ENCODE data around the gene SMPDL3B. TPM values are rescaled to one million over a fixed set of nuclear protein-coding genes. Genes with fewer than 3 reads are reported as not detected.

The SMPDL3B gene
- total RNA-seq, 4 donors from 2014 or later = 0.48 to 3.2 (median 1.7) TPM

- WGBS = 52% methylated on average over 3 of the region's 4 CpGs
- DNase-seq (ENCODE audit: low spot score in 2 of 2) = no peak
- Histone ChIP-seq H3K27ac (peak overlapping the region; percentile 92), H3K36me3 (peaks cover 31% of the 10 kb centered on the region), H3K9me3 (no peaks in the 10 kb centered on the region), H3K4me1 (peaks cover 33% of the 10 kb centered on the region), H3K4me3 (peak overlapping the region; percentile 87), H3K27me3 (no peaks in the 10 kb centered on the region)
- no peak for TF ChIP-seq POLR2A (IDR thresholded peaks at IDR 0.05)
- no peak for TF ChIP-seq CTCF (IDR thresholded peaks at IDR 0.05)
- TF ChIP-seq POLR2AphosphoS5 (IDR thresholded peaks at IDR 0.05) = no peak
- no peak for TF ChIP-seq EP300 (IDR thresholded peaks at IDR 0.05)
Measured at GRCh38 chr1:27961646-27962221, 26.9 kb downstream of the SMPDL3B start.

- peaks cover 41% of the 10 kb centered on the region for H3K36me3 ChIP-seq
- H3K4me1 ChIP-seq = peaks cover 43% of the 10 kb centered on the region
- TF ChIP-seq CTCF (IDR thresholded peaks at IDR 0.05) (no peak), POLR2AphosphoS5 (IDR thresholded peaks at IDR 0.05) (no peak), EP300 (IDR thresholded peaks at IDR 0.05) (no peak), POLR2A (IDR thresholded peaks at IDR 0.05) (no peak)
- no peak overlapping the region for H3K27ac ChIP-seq
- DNase-seq (ENCODE audit: low spot score in 2 of 2) = peak in 1 of 2 donors; percentile 55
- WGBS = 94% methylated on average over 11 of the region's 11 CpGs
- no peaks in the 10 kb centered on the region for H3K27me3 ChIP-seq
- no peak overlapping the region for H3K4me3 ChIP-seq
- H3K9me3 ChIP-seq = no peaks in the 10 kb centered on the region
Measured at GRCh38 chr1:27963393-27963792, 28.6 kb downstream of the SMPDL3B start.

- peaks cover 41% of the 10 kb centered on the region for H3K36me3 ChIP-seq
Measured at GRCh38 chr1:27966402-27967105, 31.8 kb downstream of the SMPDL3B start.

GRCh38 chr1:27967106-27967883, 32.5 kb downstream of the SMPDL3B start:
- Histone ChIP-seq H3K27ac (no peak overlapping the region), H3K4me3 (no peak overlapping the region), H3K36me3 (peaks cover 41% of the 10 kb centered on the region), H3K27me3 (no peaks in the 10 kb centered on the region), H3K9me3 (no peaks in the 10 kb centered on the region), H3K4me1 (peaks cover 37% of the 10 kb centered on the region)
- TF ChIP-seq EP300 (IDR thresholded peaks at IDR 0.05) (no peak), POLR2AphosphoS5 (IDR thresholded peaks at IDR 0.05) (no peak), CTCF (IDR thresholded peaks at IDR 0.05) (no peak), POLR2A (IDR thresholded peaks at IDR 0.05) (no peak)
- 80% methylated on average over 5 of the region's 12 CpGs for WGBS
- no peak for DNase-seq (ENCODE audit: low spot score in 2 of 2)

More at GRCh38 chr1:27966402-27967105, 31.8 kb downstream of the SMPDL3B start:
- DNase-seq (ENCODE audit: low spot score in 2 of 2) = no peak
- Histone ChIP-seq H3K27me3 (no peaks in the 10 kb centered on the region), H3K4me3 (no peak overlapping the region), H3K4me1 (peaks cover 35% of the 10 kb centered on the region), H3K9me3 (no peaks in the 10 kb centered on the region), H3K27ac (no peak overlapping the region)
- WGBS = 92% methylated on average over 15 of the region's 24 CpGs
- TF ChIP-seq POLR2A (IDR thresholded peaks at IDR 0.05) (no peak), EP300 (IDR thresholded peaks at IDR 0.05) (no peak)

- Histone ChIP-seq H3K27ac (peak overlapping the region; percentile 56), H3K36me3 (peaks cover 47% of the 10 kb centered on the region), H3K4me1 (peaks cover 37% of the 10 kb centered on the region), H3K4me3 (no peak overlapping the region), H3K9me3 (no peaks in the 10 kb centered on the region), H3K27me3 (no peaks in the 10 kb centered on the region)
- DNase-seq (ENCODE audit: low spot score in 2 of 2) = no peak
- 86% methylated on average over 4 of the region's 4 CpGs for WGBS
- TF ChIP-seq EP300 (IDR thresholded peaks at IDR 0.05) (no peak), POLR2AphosphoS5 (IDR thresholded peaks at IDR 0.05) (no peak), POLR2A (IDR thresholded peaks at IDR 0.05) (no peak), CTCF (IDR thresholded peaks at IDR 0.05) (no peak)
Measured at GRCh38 chr1:27967884-27968466, 33.2 kb downstream of the SMPDL3B start.
